Measurements from ENCODE around the gene TEX2.
"Not testable (repeated sequence)": the region's sequence is repeated elsewhere in the genome, so short reads cannot be mapped to it uniquely, and the experiment has no call there.

Gene TEX2

DNA sequence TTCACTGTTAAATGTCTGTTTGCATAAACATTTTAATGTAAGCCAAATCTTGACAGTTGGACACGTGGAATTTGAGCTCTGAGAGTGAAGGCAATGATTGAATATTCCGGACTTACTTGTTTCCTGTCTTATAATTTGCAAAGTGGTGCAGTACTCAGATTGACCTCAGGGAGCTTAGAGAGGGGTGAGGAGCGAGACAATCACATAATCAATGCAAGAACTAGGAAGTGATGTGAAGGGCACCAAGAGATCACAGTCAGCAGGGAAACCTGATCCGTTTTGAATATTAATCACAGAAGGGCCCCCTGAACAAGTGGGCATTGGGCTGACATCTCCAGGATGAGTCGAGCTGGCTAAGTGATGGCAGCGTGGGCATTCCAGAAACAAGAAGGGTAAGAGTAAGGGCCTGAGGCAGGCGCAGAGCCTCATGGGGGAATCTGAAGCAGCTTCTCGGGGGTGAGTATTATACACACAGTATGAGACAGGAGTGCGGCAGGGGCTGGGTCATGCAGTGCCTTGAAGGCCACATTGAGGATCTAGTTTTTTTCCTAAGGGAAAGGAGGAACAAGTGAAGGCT is 26.1 kb downstream of the TEX2 start:
- DNase-seq (ENCODE audit: low read depth) = no peak

DNA sequence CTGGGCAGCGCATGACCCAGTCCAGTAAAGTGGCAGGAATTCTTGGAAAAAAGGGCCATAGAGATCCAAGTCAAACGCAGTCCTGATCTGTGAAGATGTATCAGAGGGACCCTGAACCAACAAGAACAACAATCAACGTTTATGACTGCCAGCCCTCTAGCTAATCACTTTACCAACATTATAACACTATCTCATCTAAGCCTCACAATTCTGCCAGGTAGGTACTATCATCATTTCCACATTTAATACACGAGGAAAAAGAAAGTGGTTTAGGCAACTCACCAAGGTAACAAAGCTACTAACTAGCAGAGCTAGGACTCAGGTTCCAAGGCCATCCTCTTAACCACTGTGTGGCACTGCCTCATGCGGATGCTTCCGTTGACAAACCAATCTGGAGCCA is 28.1 kb downstream of the TEX2 start:
- no peak for DNase-seq (ENCODE audit: low read depth)

DNA sequence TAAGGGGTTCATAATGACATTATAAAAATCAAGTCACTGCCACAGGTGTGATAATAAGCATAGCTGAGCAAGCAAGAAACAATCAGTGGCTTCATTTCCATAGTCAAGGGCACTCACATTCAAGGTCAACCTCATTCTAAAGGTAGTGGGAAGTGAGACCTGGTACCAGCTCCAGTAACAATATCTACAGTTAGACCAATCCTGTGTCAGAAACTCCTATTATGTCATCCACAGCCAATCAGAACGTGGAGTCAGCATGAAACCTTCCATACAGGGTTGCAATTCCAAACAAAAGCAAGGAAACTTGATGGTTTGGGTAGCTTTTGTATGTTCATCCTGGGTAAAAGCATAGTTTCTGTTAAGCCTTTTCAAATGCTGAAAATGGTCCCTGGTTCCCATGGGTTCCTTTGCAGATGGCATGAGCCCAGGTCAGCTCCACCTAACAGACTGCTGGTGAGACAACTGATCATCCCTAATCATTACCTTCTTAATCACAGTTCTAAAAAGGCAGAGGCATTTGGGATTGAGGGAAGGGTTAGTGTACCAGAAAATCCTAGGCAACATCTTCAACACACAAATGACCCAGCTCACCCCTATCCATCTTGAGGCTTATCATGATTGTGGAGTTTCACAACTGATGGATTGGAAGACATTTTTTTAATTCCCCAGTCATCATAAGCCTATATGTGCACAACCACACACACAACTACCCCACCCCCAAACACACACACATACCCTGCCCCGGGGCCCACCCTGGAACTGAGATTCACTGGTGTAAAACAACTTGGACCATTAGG is 30.4 kb downstream of the TEX2 start:
- no peak for DNase-seq (ENCODE audit: low read depth)

DNA sequence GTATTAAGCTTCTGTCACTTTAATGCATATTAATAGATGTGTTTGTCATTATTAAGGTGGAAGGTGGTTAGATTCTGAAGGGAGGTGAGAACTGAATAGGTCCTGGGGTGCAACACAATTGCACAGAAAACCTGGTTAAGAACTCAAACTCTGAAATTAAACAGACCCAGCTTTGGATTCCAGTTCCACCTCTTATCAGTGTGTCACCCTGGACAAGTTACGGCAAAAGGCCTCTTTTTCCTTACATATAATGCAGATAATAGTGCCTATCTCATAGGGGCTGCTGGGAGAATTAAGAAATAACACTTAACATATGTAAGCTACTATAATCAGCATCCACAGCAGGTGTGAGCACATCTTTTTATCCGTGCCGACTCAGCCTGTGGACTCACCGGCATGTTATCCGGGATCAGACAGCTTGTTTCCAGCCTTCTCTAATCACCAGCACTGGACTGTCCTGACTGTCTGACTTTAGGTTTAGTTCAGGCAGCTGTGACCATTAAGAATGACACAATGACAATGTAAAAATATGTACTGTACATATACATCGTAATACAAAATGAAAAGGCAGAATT is 31.4 kb downstream of the TEX2 start:
- DNase-seq (ENCODE audit: low read depth) = no peak

DNA sequence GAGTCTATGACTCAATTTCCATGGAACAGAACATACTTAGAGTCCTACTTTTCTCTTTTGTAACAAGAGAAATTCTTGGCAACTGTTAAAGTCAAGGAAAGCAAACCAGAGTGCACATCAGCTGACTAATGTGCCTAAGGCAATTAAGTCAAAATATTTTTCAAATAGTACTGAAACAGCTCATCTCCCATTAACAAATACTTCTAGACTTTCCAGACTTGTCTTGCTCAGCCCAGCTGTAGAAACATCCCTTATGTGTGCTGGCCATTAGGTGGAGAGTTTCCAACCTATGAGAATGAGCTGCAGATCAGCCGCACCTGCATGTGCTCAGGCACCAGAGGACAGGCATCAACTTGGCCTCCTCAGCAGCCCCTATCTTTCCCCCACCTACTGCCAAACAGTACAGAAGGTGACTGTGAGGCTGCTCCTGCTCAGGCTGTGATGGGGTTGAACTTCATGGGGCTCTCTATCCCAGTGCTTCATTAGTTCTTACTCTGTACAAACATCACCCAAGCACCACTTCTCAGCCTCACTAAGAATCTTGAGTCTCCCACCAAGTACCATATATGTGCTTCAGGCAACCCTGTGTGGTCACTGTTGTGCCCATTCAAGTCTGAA is 32.2 kb downstream of the TEX2 start:
- peak; percentile 96 for DNase-seq (ENCODE audit: low read depth)

DNA sequence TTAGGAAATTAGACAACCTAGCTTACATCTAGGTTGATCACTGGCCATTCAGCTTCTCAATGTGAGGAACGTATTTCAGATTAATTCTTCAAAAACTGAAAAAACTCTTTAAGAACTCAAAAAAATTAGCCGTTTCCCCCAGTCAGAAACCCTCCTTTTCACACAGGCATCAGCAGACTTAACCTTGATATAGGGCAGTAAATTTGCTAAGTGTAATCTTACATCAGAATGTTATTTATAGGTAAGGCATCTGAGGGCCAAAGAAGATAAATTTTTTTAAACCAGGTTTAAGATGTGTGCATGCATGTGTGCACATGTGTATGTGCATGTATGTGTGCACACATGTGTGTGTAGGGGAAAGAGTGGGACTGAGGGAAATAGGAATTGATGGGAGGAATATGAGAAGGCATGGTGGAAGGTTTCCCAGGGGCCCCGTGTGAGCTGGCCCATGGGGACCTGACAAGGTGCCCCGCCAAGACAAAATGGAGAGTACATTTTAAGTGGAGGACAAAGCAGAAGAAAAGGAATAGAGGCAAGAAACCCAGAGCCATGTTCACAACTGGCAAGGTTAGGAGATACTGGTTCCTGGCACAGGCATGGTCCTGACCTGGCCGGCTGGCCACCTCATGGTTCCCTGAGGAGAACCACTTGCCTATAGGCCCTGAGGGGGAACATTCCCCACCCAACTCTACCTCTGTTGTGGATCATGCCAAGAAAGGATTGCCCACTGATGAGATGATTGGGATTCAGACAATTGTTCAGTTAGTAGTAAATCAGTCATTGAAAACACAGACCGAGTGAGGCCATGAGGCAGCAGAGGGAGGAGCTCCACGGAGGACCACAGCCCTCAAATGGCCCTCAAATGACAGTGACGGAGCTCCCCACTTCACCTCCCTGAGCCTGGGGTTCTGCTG is 33.0 kb downstream of the TEX2 start:
- DNase-seq (ENCODE audit: low read depth) = no peak

DNA sequence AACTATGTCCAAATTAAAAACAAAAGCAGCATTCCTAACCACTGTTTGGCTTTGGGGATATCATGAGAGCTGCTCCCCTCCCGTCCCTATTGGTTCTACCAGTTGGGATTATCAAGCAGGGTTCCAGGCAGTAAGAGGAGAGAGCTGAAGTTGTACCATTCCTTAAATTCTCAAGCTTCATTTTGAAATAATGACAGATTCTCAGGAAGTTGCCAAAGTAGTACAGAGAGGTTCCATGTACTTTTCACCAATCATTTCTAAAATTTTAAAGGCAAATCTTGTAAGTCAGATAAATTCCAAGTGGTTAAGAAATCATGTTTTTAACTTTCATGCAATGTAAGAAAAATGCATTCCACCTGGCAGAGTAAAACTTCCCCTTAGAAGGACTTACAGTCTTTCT is 36.9 kb downstream of the TEX2 start:
- DNase-seq (ENCODE audit: low read depth) = no peak

DNA sequence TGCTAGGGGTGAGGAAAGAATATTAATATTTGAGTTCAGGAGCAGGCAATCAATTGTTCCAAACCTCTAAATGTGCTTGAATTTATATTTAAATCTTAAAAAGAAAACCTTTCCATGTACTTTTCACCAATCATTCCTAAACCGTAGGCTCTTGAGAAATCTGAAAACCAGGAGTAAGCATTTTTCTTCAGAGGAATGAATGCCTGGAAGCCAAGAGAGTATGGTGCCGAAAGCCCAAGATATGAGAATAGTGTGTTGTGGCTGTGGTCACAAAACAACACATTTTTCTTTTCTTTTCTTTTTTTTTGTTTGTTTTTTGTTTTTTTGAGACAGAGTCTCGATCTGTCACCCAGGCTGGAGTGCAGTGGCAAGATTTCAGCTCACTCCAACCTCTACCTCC is 37.6 kb downstream of the TEX2 start:
- no peak for DNase-seq (ENCODE audit: low read depth)

DNA sequence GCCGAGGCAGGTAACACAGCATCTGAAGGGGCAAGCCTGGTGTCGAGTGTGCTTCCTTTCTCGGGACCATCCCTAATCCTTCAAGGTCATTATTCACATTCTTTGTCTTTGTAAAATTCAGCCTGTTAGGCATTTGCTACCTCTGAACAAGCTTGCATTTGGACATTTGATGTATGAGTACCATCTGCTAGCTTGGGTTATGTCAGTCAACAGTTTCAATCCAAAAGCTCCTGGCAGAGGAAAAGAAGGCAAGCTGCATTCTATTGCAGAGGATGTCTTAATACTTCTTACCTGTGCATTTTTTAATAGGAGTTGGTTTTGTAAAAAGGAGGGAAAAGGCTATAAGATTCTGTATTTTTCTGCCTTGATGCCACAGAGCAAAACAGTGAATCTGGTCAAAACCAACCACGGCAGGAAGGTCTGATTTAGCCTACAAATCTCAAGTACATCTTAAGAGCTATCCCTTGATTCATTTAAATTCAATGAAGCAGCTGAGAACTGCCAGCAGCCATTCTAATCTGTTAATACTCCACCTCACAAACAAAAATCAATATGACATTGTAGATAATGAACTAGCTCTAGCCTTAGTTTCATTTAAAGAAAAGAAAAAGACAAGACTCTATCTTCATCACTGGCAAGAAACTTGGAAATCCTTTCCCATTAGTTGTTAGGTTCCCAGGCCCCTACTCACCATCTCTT is 39.0 kb downstream of the TEX2 start:
- DNase-seq (ENCODE audit: low read depth) = no peak

DNA sequence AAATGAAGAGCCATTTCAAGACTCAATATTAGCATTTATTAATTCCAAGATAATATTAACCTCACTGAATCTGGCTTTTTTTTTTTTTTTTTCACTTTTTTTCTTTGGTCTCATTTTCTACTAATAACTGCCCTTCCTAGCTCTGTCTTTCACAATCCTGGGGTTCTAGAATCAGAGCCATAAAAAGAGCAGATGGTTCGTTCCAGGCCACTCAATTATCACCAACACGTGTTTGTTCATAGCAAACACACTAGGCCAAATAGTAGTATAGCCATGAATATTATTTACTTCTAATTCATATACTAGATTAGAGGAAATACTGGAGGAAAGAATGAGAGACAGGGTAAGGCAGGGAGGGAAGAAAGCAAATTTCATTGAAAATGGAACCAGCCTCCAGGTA is 39.8 kb downstream of the TEX2 start:
- no peak for DNase-seq (ENCODE audit: low read depth)

DNA sequence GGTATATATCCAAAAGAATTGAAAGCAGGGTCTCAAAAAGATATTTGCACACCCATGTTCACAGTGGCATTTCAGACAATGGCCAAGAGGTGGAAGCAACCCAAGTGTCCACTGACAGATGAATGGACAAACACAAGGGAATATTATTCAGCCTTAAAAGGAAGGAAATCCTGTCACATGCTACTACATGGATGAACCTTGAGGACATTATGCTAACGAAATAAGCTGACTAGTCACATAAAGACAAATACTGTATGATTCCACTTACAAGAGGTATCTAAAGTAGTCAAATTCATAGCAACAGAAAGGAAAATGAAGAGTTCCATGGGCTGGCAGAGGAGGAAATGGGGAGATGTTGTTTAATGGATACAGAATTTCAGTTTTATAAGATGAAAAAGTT is 41.4 kb downstream of the TEX2 start:
- DNase-seq (ENCODE audit: low read depth) = no peak

DNA sequence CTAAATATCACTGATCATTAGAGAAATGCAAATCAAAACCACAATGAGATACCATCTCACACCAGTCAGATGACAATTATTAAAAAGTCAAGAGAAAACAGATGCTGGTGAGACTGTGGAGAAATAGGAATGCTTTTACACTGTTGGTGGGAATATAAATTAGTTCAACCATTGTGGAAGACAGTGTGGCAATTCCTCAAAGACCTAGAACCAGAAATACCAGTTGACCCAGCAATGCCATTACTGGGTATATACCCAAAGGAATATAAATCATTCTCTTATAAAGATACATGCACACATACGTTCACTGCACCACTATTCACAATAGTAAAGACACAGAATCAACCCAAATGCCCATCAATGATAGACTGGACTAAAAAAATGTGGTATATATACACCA is 42.5 kb downstream of the TEX2 start:
- DNase-seq (ENCODE audit: low read depth) = not testable (repeated sequence)

DNA sequence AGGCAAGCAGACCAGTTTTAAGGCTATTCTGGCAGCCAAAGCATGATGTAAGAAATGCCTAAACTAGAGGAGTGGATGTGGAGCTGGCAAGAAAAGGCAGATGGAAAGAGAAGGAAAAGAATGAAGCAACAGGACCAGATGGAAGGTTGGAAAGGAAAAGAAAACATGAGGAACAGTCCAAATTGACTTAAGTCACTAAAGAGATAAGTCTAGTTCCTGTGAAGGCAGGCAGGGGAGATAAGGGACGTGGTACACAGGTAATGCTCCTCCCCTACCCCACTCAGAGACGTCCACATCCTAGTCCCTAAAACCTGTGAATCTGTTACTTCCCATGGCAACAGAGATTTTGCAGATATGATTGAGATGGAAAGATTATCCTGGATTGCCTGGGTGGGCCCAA is 43.5 kb downstream of the TEX2 start:
- DNase-seq (ENCODE audit: low read depth) = no peak

DNA sequence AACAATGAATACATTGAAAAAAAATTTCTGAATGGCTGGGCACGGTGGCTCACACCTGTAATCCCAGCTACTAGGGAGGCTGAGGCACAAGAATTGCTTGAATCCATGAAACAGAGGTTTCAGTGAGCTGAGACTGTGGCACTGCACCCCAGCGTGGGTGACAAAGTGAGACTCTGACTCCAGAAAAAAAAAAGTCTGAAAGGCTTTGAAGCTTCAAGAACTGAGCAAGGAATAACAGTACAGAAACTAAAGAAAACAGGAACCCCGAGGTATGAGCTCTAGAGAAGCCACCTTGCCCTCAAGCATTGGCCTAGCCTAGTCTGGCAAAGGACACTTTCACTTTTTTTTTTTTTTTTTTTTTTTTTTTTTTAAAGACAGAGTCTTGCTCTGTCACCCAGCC is 45.0 kb downstream of the TEX2 start:
- no peak for DNase-seq (ENCODE audit: low read depth)

DNA sequence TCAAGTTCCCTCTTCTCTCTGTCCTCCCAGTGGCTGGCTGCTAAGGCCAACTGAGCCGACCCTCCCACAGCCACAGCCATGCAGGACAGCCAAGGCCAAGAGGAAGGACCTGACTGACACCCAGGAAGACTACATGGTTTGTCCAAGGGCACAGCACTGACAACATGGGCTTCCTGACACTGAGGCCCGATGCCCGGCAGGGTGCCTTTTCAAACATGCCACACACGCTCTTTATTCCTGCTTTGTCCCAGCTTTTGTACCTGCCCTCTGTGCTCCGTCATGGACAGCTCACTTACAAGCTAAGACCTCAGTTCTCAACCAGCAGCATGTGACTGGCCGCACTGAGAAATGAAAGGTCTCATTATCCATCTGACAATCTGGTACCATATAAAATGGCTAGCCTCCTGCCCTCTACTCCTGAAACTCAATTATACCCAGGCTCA is 45.8 kb downstream of the TEX2 start:
- DNase-seq (ENCODE audit: low read depth) = no peak

DNA sequence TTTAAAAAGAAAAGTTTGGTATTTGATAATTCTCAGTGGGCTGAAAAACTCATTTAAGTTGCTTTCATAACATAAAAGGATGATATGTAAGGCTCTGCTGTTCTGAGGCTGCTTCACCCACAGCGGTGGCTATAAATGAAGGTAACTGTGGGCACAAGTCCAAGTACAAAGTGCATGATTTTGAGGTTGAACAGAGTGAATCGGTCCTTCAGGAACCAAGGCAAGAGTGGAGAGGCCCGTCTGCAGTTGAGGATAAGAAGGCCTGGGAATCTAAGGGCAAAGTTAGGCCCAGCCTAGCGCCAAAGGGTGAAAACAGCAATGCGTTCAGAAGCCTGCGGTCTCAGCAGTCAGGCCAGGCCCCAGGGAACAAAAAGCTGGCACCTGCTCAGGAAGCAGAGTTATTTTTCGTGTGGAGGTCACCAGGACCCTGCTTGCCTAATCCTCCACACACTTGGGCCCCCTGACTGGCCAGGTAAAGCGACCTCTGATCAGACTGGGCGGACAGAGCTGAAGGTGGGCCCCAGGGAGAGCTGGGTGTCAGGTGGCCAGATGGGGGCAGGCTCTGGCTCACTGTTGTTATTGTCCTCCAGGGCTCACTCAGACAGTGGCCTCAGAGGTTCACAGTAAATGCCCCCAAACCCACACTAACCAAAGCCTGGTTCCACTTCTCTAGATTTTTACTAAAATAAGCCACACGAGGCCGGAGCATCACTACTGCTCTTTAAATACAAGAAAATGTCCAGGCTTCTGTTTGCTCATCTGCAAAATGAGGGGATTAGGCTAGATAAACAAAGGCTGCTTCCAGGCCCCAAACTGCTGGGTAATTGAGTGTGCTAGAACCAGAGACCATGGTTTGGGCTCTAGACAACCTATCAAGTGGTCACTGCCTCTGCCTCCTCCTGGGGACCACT is 46.5 kb downstream of the TEX2 start:
- no peak for DNase-seq (ENCODE audit: low read depth)

DNA sequence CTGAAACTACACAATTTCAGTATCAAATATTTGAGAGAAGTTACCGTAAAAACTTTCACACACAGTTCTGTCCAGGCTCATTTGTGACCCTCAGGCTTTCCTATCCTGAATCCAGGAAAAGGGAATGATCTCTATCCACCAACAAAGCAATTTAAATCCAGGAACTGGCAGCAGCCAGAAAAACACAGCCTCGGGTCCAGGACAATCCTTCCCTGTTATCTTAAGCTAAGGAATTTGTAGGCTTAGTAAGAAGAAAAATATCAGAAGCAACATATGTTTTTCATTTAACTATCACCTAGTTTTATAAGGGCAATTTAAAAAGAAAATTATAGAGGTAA is 47.1 kb downstream of the TEX2 start:
- DNase-seq (ENCODE audit: low read depth) = no peak

DNA sequence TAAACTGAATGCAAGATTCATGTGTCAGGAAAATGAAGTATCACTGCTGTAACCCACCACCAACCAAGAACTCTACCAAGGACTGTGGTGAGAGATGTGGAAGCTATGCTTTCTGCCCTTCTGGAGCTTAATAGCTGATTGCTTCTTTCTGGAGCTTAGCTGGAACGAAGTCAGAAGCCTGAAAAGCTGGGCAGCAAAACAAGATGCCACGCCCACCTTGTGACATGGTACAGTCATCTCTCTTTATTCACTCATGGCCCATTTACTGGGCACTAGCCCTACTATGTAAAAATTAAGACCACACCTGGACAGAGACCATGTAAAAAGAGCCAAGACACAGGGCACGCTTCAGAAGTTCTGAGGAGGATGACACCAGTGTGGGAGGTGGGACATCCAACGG is 48.1 kb downstream of the TEX2 start:
- DNase-seq (ENCODE audit: low read depth) = no peak

DNA sequence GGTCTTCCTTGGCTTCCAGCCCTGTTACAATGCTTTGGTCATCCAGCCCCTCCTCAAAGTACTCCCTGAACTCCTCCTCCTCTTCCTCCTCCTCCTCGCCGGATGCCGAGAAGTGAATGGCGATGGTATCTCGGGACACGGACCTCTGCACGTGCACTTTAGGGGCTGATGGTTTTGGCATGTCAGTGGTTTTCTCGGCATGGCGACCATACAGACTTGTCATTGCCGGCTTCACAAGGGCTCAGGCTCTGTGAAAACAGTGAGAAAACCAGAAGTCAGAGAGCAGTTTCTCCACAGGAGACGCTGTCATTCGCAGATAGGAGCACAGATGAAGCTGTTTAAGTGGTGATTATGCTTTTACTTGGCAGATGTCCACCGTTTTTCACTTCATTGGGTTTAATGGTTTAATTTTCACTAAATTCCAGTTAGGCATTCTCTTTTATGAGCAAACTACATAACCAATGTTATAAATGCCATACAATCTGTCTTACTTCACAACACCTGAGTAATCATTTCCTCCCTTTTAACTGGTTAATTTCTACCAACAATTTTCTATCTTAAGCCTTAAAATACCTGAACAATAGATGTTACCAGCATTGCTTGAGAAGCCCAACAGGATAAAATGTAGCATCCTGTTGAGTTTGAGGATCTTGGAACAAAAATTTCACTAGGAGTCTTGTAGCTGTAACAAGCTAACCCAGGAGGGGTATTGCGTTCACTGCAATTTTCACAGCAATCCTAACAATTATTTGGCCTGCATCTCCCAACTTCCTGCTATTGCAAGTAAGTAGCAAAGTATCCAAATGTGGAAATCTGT is 48.9 kb downstream of the TEX2 start:
- DNase-seq (ENCODE audit: low read depth) = no peak

DNA sequence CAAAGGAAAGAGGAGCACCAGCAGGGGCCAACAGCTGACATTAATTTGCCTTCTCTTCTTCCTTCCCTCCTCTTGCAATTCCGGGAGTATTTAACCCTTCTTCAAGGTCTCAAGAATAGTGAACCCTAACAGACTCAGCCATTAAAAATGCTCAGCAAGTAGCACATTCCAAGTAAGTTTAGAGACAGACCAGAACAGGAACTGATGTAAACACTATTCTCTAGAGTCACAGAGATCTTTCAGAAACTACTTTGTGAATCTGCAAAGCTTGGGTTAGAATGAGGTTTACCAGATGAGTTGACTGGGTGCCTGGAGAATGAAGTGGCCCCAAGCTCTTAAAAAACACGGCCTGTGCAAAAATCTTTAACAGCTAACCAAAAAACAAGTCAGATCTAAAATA is 50.9 kb downstream of the TEX2 start:
- DNase-seq (ENCODE audit: low read depth) = no peak
